CD4-positive, alpha-beta T cell (primary cell): ENCODE results near the gene RARB. TPM values are rescaled to one million over a fixed set of nuclear protein-coding genes. Genes with fewer than 3 reads are reported as not detected.

ENCODE experiments used
- ATAC-seq: fragments of 200-7000 bp; cut with Tn5 transposase; one replicate; pipeline ENCODE4 v1.10.0; 2022; ENCODE audit warnings: mild to moderate bottlenecking; ENCODE audit not compliant: poor library complexity
- CTCF ChIA-PET: fragments of 350-600 bp; sonication (Branson Sonifier 250); formaldehyde crosslinking; loops from one replicate; lab custom pipeline; 2021; ENCODE audit warnings: antibody characterized with exemption, inconsistent platforms; lab: Charles Lee
- POLR2A ChIA-PET: fragments of 350-600 bp; sonication (Branson Sonifier 250); formaldehyde crosslinking; loops from one replicate; lab custom pipeline; 2021; ENCODE audit warnings: antibody characterized with exemption, inconsistent platforms; lab: Charles Lee
- DNase-seq, 14 experiments: peaks; one replicate each; pipeline ENCODE4 v3.0.0-alpha.2; 2013 to 2020; ENCODE audit warnings: mixed read lengths in 2 of 14
- H3K27ac ChIP-seq, 2 donors: one replicate each; pipeline versions ENCODE4 v1.5.1 to v1.7.0; 2013; ENCODE audit warnings: low read length in 2 of 2, low read depth in 1 of 2, mild to moderate bottlenecking in 1 of 2
- H3K27me3 ChIP-seq, 2 experiments: 1 replicate in 1 of 2; 2 replicates in 1 of 2; pipeline versions ENCODE4 v1.6.1 to v1.7.0; 2013; ENCODE audit warnings: low read length in 2 of 2, control low read depth in 1 of 2, mild to moderate bottlenecking in 1 of 2, moderate library complexity in 1 of 2; ENCODE audit not compliant: insufficient read depth in 2 of 2, control insufficient read depth in 1 of 2
- H3K36me3 ChIP-seq: one replicate; pipeline ENCODE4 v1.6.1; 2013; ENCODE audit warnings: low read length, control low read depth; ENCODE audit not compliant: insufficient read depth
- H3K4me1 ChIP-seq: one replicate; pipeline ENCODE4 v1.6.1; 2013; ENCODE audit warnings: low read length, control low read depth; ENCODE audit not compliant: insufficient read depth
- H3K4me3 ChIP-seq: one replicate; pipeline ENCODE4 v1.5.1; 2013; ENCODE audit warnings: mild to moderate bottlenecking, low read length, moderate library complexity
- H3K9me3 ChIP-seq, 2 experiments: 1 replicate in 1 of 2; 2 replicates in 1 of 2; pipeline versions ENCODE4 v1.6.1 to v1.7.0; 2013; ENCODE audit warnings: low read length in 2 of 2, mild to moderate bottlenecking in 2 of 2, control low read depth in 1 of 2, moderate library complexity in 1 of 2; ENCODE audit not compliant: control insufficient read depth in 1 of 2, insufficient read depth in 1 of 2
- H3K27ac Mint-ChIP-seq: one replicate; pipeline ENCODE4 v1.8.0; 2020; ENCODE audit warnings: mixed read lengths
- H3K27me3 Mint-ChIP-seq: one replicate; pipeline ENCODE4 v1.8.0; 2021; ENCODE audit warnings: mixed read lengths
- H3K36me3 Mint-ChIP-seq: one replicate; pipeline ENCODE4 v1.8.0; 2021; ENCODE audit warnings: low read depth, mixed read lengths
- H3K4me1 Mint-ChIP-seq: one replicate; pipeline ENCODE4 v1.8.0; 2021; ENCODE audit warnings: low read depth, mixed read lengths
- H3K4me3 Mint-ChIP-seq: one replicate; pipeline ENCODE4 v1.8.0; 2020; ENCODE audit warnings: mild to moderate bottlenecking, mixed read lengths
- H3K9me3 Mint-ChIP-seq: one replicate; pipeline ENCODE4 v1.8.0; 2020; ENCODE audit warnings: mixed read lengths
- CTCF ChIP-seq: fragments of 200-600 bp; IDR thresholded peaks from one replicate; pipeline ENCODE4 v1.8.0; 2022; ENCODE audit warnings: antibody characterized with exemption, mild to moderate bottlenecking
- intact Hi-C, 2 experiments: fragments of 100-400 bp; cut with DNase I in 1 of 2; cut with micrococcal nuclease in 1 of 2; formaldehyde crosslinking; loops; one replicate each; pipeline versions ENCODE4 v1.15.1 to v1.9.0; 2023 to 2025; cut with DNase I, micrococcal nuclease
- total RNA-seq, 174 experiments: library from RNA in 2 of 174; stranded (reverse) in 2 of 174; gene quantifications; one replicate each; pipeline ENCODE4 v1.2.3 and lab custom pipeline; 2021 to 2026

Gene RARB
- total RNA-seq, 2 experiments from 2014 or later: not detected

GRCh38 chr3:25586167-25586505 lies 158.1 kb downstream of the RARB start:
- Histone ChIP-seq H3K4me1 (no peaks in the 10 kb centered on the region), H3K27ac (no peak overlapping the region), H3K27me3 (no peaks in the 10 kb centered on the region), H3K36me3 (no peaks in the 10 kb centered on the region), H3K4me3 (no peak overlapping the region), H3K9me3 (no peaks in the 10 kb centered on the region)
- no peak for TF ChIP-seq CTCF
- no peaks in the 10 kb centered on the region for H3K4me1 Mint-ChIP-seq
- ChIA-PET CTCF (no interaction called here), POLR2A (interaction anchor here (0.7 kb wide), 1 partner anchor 197 kb away, joined by 3 read pairs; the partner anchor contains the start of gene NGLY1)
- peaks cover 13% of the 10 kb centered on the region for H3K27me3 Mint-ChIP-seq
- DNase-seq: no peak
- no peak for ATAC-seq
- intact Hi-C loops: no loop called here
- H3K4me3 Mint-ChIP-seq: no peak overlapping the region
- no peaks in the 10 kb centered on the region for H3K9me3 Mint-ChIP-seq
- H3K27ac Mint-ChIP-seq: no peak overlapping the region
- H3K36me3 Mint-ChIP-seq: no peaks in the 10 kb centered on the region

GRCh38 chr3:25586553-25586952 lies 158.5 kb downstream of the RARB start:
- POLR2A ChIA-PET: no interaction called here
- ATAC-seq: no peak
- intact Hi-C loops: no loop called here
- Histone ChIP-seq H3K4me1 (no peaks in the 10 kb centered on the region), H3K4me3 (no peak overlapping the region), H3K27ac (no peak overlapping the region), H3K9me3 (no peaks in the 10 kb centered on the region), H3K27me3 (no peaks in the 10 kb centered on the region), H3K36me3 (no peaks in the 10 kb centered on the region)
- CTCF ChIA-PET: no interaction called here
- no peaks in the 10 kb centered on the region for H3K36me3 Mint-ChIP-seq
- H3K27ac Mint-ChIP-seq: no peak overlapping the region
- H3K4me3 Mint-ChIP-seq: no peak overlapping the region
- no peak for DNase-seq
- no peak for TF ChIP-seq CTCF
- no peaks in the 10 kb centered on the region for H3K9me3 Mint-ChIP-seq
- peaks cover 13% of the 10 kb centered on the region for H3K27me3 Mint-ChIP-seq
- no peaks in the 10 kb centered on the region for H3K4me1 Mint-ChIP-seq

GRCh38 chr3:25587094-25587493 lies 159.0 kb downstream of the RARB start:
- no peak overlapping the region for H3K27ac ChIP-seq
- no peaks in the 10 kb centered on the region for H3K27me3 ChIP-seq
- H3K4me3 Mint-ChIP-seq: no peak overlapping the region
- ChIA-PET CTCF (no interaction called here), POLR2A (no interaction called here)
- intact Hi-C loops: no loop called here
- DNase-seq: no peak
- no peaks in the 10 kb centered on the region for H3K4me1 ChIP-seq
- no peaks in the 10 kb centered on the region for H3K4me1 Mint-ChIP-seq
- H3K9me3 ChIP-seq: no peaks in the 10 kb centered on the region
- no peak overlapping the region for H3K27ac Mint-ChIP-seq
- no peak overlapping the region for H3K4me3 ChIP-seq
- no peaks in the 10 kb centered on the region for H3K36me3 Mint-ChIP-seq
- no peaks in the 10 kb centered on the region for H3K36me3 ChIP-seq
- peaks cover 8% of the 10 kb centered on the region for H3K27me3 Mint-ChIP-seq
- TF ChIP-seq CTCF: no peak
- no peak for ATAC-seq
- no peaks in the 10 kb centered on the region for H3K9me3 Mint-ChIP-seq
